Mucosa of gallbladder (tissue), 1 donor: Measurements from ENCODE around the gene RBM11. TPM values are rescaled to one million over a fixed set of nuclear protein-coding genes. Genes with fewer than 3 reads are reported as not detected.

Experiments used
- DNase-seq: peaks from one replicate; pipeline ENCODE4 v3.0.0-alpha.2; 2020; ENCODE audit warnings: low spot score
- total RNA-seq: library from RNA; stranded (reverse); gene quantifications from one replicate; pipeline ENCODE4 v1.2.1, GENCODE V29; 2021
- donor health status: DM: no; HTN: no; CAD: no.

The RBM11 gene
- total RNA-seq, 1 donor from 2014 or later: 0.83 TPM

DNA sequence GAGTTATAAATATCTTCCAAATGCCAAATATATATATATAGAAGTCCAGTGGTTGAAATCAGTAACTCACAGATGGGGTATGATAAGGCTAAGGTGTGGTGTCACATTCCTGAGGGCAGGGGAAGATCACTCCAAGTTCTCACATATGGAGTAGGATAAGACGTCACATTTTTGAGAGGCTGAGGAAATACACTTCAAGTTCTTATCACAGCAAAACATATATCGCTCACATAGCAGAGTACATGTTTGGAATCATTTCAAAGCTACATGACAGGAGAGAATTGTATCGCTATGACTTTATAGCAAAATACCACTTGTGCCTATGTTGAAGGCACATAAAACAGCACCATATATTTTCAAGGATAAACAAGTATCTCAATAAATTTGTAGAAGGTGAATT lies 55.1 kb downstream of the RBM11 start:
- DNase-seq: no peak

DNA sequence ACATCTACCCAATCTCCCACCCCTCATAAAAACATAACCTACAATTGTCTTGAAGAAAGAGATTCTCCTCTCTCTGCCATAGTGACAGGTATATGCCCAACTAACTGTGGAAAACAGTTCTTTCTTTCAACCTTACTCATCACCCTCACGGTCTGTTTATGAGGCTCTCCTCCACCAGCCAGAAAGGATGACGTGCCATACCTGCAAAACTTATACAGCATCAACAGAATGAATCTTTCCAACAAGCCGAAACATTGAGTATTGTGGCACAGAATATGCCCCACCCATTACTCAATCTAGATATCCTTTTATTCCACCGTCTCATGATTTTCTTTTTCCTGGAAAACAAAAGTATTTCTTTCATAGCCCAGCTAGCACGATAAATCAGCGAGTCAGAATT lies 55.7 kb downstream of the RBM11 start:
- DNase-seq: no peak

DNA sequence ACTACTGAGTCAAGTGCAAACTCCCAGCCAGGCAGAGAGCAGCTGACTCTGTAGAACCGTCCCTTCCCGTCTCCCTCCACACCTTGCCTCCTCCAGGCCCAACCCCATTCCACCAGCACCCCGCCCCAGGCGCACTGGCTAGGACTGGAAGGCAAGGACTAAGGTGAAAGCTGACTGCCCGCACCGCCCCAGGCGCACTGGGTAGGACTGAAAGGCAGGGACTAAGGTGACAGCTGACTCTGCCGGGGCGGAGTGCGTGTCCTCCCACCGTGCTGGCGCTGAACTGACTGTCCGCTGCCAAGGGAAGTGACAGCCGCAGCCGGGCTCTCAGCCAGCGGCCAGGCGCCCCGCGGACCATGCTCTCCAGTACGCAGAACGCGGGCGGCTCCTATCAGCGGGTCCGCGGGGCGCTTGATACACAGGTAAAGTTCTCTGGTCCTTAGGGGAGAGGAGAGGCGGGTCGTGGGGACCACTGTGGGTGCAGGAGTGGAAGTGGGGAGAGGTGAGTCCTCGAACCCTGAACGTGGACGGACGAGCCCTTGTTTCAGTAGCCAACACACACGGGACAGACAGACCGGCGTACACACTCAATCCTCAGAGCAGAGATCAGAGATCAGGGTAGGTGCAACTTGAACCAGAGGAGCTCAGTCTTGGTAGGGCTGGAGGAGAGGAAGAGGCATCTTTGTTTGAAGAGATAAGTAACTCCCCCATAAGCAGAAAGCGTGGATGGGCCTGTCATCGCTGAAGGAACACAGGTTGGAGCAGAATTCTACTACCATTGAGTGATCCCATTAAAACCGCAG lies 58.0 kb downstream of the RBM11 start:
- DNase-seq: peak; percentile 80

DNA sequence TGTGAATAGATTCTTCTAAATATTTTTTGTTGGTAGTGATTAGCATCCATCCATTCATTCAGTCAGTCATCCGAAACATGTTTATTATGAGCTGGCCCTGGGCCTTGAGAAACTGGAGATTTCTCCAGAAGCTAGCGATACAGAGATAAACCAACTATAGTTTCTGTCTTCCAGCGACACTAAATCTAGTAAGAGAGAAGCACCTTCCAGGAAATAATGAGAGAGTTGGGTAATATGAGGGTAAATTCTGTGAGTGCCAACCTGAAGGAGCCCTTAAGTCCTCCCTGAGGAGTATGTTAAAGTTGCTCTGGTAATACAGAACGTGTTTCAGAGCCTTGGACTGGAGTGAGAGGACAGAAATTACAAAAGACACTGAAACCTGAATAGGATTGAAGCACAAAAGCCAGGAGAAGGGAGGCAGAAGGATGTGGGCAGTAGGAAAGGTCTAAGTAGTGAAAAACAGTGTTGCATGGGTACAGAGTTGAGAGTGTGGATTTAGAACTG lies 59.8 kb downstream of the RBM11 start:
- DNase-seq: no peak

Other genes starting within 250 kb of the RBM11 start
- gene LIPI, start 5.2 kb upstream of the RBM11 start, total RNA-seq: not detected
- gene HSPA13, start 167.0 kb downstream of the RBM11 start, total RNA-seq: 12.0 TPM